SJCRH30 (cell line): ENCODE data around the gene VASP. TPM values are rescaled to one million over a fixed set of nuclear protein-coding genes. Genes with fewer than 3 reads are reported as not detected.

Source experiments
- DNase-seq, 2 experiments: peaks; one replicate each; pipeline ENCODE4 v3.0.0-alpha.2; 2015 to 2020
- H3K27ac ChIP-seq: fragments of 250-450 bp; sonication (Bioruptor Pico); 2 replicates; pipeline ENCODE4 v1.5.1; 2020; ENCODE audit warnings: mild to moderate bottlenecking, moderate library complexity
- H3K27me3 ChIP-seq: fragments of 250-450 bp; sonication (Bioruptor Pico); 2 replicates; pipeline ENCODE4 v1.5.1; 2020; ENCODE audit warnings: mild to moderate bottlenecking, moderate library complexity
- H3K36me3 ChIP-seq: fragments of 250-450 bp; sonication (Bioruptor Pico); 2 replicates; pipeline ENCODE4 v1.5.1; 2020; ENCODE audit warnings: mild to moderate bottlenecking, moderate library complexity
- H3K4me1 ChIP-seq: fragments of 250-450 bp; sonication (Bioruptor Pico); 2 replicates; pipeline ENCODE4 v1.5.1; 2020; ENCODE audit warnings: mild to moderate bottlenecking, moderate library complexity
- H3K4me3 ChIP-seq: fragments of 250-450 bp; sonication (Bioruptor Pico); 2 replicates; pipeline ENCODE4 v1.5.1; 2020; ENCODE audit warnings: mild to moderate bottlenecking, moderate library complexity
- H3K9me3 ChIP-seq: fragments of 250-450 bp; sonication (Bioruptor Pico); replicated peaks from 2 replicates; pipeline ENCODE4 v1.5.1; 2020; ENCODE audit warnings: mild to moderate bottlenecking, moderate library complexity
- total RNA-seq: library from RNA; depleted of rRNA; stranded (reverse); fragments of >200 nt; shearing (Covaris generic); gene quantifications from 2 replicates; pipeline ENCODE4 v1.2.3, GENCODE V29; 2014; rRNA removed

Gene VASP
- total RNA-seq, 1 experiment from 2014 or later = 48.8 TPM

DNA sequence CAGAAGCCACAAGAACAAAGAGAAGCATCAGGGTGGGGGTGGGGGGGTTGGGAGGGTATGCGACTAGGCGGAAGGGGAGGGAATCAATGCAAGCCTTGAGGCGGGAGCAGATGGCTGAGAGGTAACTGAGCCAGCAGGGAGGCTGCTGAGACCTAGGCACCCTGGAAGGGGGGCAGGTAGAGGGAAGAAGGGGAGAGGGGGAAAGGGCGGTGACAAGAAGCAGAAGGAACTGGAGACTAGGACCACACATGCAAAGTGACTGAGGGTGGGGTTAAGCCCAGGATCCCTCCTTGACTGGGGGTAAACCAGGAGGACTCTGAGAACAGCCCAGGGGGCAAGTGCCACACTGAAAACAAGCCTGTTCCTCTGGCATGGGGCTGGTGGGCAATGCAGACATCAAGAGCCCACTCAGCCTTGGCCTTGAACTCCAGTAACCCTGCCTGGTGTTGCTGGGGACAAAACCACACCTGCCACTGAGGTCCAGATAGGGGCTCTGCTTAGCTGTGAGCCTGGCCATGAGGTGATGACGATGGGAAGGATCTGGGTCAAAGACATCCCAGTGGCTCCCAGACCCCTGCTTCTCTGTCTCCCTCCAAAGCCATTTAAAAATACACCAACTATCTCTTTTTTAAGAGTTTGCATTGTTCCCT, 57.0 kb downstream of the VASP start:
- Histone ChIP-seq H3K27ac (no peak overlapping the region), H3K36me3 (no peaks in the 10 kb centered on the region), H3K4me1 (no peaks in the 10 kb centered on the region), H3K27me3 (no peaks in the 10 kb centered on the region), H3K9me3 (no peaks in the 10 kb centered on the region), H3K4me3 (no peak overlapping the region)
- no peak for DNase-seq

DNA sequence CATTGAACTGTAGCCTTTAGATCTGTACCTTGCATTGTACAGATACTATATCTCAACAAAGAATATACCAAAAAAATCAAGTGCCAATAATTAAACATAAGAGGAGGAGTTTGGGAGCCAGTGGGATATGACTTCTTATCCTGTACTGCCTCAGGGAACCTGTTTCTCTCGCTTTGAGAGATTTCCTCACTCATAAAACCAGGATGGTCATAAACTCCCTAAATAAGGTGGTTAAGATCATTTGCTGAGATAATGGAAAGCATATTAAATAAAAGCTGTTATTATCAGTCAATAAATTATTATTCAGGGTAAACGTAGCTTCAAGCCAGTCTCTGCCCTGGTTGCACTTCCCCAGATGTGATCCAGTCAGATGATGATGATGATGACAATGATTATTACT, 60.3 kb downstream of the VASP start:
- no peak overlapping the region for H3K27ac ChIP-seq
- H3K36me3 ChIP-seq = no peaks in the 10 kb centered on the region
- DNase-seq = no peak
- no peaks in the 10 kb centered on the region for H3K27me3 ChIP-seq
- H3K9me3 ChIP-seq = no peaks in the 10 kb centered on the region
- H3K4me3 ChIP-seq = no peak overlapping the region
- H3K4me1 ChIP-seq = no peaks in the 10 kb centered on the region

DNA sequence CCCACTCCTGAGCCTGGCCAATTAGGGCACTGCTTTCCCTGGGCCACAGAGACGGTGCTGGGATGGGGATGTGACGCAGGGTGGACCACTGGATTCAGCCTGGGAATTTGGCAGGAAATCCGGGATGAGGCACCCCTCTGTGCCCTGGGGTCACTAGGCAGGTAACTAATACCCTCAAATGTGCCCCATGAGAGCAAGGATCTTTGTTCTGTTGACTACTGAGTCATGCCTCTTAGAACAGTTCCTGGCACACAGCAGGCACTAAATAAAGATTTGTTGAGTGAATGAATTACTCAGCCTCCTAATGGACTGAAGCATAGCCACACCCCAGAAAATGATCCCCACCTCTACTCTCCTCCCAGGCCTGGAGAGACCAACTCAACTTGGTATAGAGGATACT, 61.5 kb downstream of the VASP start:
- Histone ChIP-seq H3K4me3 (no peak overlapping the region), H3K36me3 (no peaks in the 10 kb centered on the region), H3K27ac (no peak overlapping the region), H3K9me3 (no peaks in the 10 kb centered on the region), H3K4me1 (no peaks in the 10 kb centered on the region), H3K27me3 (no peaks in the 10 kb centered on the region)
- no peak for DNase-seq

DNA sequence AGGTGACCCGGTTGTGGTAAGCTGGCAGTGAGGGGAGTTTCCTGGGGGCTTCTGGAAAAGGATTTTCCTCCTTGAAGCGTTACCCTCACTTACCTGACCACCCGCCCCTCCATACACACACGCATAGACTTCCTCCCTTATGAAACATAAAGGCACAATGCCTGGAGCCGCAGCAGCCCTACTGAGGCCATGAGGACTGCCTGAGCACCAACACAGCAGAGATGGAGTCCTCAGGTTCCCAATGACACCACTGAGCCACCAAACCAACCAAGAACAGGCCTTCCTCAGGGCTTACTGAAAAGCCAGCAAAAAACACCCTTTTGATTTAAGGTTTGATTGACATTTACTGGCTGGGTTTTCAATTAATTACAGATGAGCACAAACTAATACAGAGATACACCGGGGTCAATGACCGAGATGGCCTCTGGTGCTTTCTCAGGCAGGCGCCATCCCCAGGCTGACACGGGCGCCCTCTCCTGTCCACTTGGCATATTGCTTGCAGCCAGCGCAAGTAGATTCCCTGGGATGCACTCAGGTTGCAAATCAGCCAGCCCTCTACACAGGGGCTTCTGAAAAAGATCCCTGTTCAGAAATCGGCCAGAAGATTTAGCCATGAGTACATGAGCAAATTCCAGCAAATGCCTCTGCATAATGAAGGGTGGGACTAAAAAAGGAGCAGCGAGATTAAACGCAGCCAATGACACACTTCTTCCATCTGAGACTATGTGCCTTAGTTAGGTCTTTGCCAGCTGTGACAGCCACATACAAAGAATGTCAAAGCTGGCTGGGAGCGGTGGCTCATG, 62.5 kb downstream of the VASP start:
- peak; percentile 20 to 36 for DNase-seq
- H3K4me1 ChIP-seq = no peaks in the 10 kb centered on the region
- H3K27ac ChIP-seq = no peak overlapping the region
- no peaks in the 10 kb centered on the region for H3K36me3 ChIP-seq
- no peak overlapping the region for H3K4me3 ChIP-seq
- no peaks in the 10 kb centered on the region for H3K9me3 ChIP-seq
- no peaks in the 10 kb centered on the region for H3K27me3 ChIP-seq

DNA sequence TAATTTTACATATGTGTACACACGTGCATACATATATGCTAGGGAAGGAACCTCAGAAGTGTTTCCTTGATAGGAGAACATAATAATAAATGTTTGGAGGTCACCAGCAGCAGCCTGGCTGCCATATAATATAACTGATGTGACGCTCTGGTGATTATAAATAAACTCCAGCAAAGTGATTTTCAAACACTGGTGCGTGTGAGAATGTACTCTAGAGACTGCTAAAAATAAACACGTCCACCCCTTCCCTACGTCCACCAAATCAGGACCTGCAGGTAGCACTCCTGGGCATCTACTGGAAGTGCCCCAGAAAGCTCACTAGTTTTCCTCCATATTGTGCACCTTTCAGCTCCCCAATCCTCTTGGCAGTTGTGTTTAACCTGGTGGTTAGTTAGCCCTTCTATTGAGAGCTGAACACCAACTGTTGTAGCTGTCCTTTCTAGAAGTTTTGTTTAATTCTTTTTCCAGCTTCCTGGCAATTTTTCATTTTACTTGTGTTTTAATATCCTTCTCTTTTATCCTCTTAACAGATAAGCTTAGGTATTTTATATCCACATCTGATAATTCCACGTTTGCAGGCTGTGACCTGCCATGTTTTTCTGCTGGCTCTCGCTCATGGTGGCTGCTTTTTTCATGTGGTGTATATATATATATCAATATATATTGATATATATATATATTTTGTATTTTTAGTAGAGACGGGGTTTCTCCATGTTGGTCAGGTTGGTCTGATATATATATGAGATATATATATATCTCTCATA, 64.4 kb downstream of the VASP start:
- no peaks in the 10 kb centered on the region for H3K4me1 ChIP-seq
- no peak overlapping the region for H3K4me3 ChIP-seq
- no peaks in the 10 kb centered on the region for H3K36me3 ChIP-seq
- H3K9me3 ChIP-seq = no peaks in the 10 kb centered on the region
- DNase-seq = no peak
- no peaks in the 10 kb centered on the region for H3K27me3 ChIP-seq
- H3K27ac ChIP-seq = no peak overlapping the region

DNA sequence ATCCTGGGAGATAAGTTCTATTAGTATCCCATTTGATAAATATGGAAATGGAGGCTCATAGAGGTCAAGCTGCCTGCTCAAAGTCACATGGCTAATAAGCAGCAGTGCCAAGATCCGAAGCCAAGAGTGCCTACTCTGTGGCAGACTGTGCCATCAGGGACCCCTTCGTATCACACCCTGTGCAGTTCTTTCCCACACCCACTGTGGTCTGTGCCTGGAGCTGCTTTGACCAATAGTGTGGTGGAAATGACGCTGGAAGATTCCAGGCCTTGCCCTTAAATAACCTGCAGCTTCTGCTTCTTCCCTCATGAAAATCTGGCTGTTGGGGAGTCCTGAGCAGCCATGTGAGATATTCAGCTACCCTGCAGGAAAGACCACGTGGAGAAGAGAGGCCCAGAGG, 67.2 kb downstream of the VASP start:
- Histone ChIP-seq H3K36me3 (no peaks in the 10 kb centered on the region), H3K4me3 (no peak overlapping the region), H3K27ac (no peak overlapping the region), H3K9me3 (no peaks in the 10 kb centered on the region), H3K4me1 (no peaks in the 10 kb centered on the region), H3K27me3 (no peaks in the 10 kb centered on the region)
- no peak for DNase-seq

DNA sequence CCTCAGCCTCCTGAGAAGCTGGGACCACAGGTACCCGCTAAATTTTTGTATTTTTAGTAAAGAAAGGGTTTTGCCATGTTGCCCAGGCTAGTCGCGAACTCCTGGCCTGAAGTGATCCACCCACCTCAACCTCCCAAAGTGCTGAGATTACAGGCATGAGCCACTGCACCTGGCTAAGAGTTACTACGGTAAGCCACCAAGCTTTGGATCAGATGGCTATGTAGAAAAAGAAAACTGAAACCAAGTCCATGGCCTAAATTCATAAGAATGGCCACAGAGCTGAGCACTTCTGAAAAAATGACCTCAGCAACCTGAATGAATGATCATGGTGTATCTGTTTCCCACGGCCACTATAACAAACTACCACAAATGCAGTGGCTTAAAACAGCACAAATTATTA, 67.9 kb downstream of the VASP start:
- Histone ChIP-seq H3K27ac (no peak overlapping the region), H3K27me3 (no peaks in the 10 kb centered on the region), H3K4me3 (no peak overlapping the region), H3K36me3 (no peaks in the 10 kb centered on the region), H3K4me1 (no peaks in the 10 kb centered on the region), H3K9me3 (no peaks in the 10 kb centered on the region)
- no peak for DNase-seq

Other genes starting within 250 kb of the VASP start
- gene CKM, start 184.6 kb upstream of the VASP start, total RNA-seq = 3.9 and 4.6 TPM in 2 replicates
- not detected in 2 replicates for gene KLC3, start 166.7 kb upstream of the VASP start, total RNA-seq
- gene ERCC2, start 136.9 kb upstream of the VASP start, total RNA-seq = 24.2 and 27.7 TPM in 2 replicates
- gene PPP1R13L, start 102.4 kb upstream of the VASP start, total RNA-seq = 2.4 and 3.2 TPM in 2 replicates
- 20.9 and 21.8 TPM in 2 replicates for gene POLR1G, start 100.8 kb upstream of the VASP start, total RNA-seq
- gene ERCC1, start 83.6 kb upstream of the VASP start, total RNA-seq = 29.7 and 32.3 TPM in 2 replicates
- gene FOSB, start 39.5 kb upstream of the VASP start, total RNA-seq = 0.35 and 0.40 TPM in 2 replicates
- 29.3 and 30.9 TPM in 2 replicates for gene RTN2, start 10.4 kb upstream of the VASP start, total RNA-seq
- 1.0 and 1.4 TPM in 2 replicates for gene PPM1N, start 9.0 kb upstream of the VASP start, total RNA-seq
- 8.6 and 9.9 TPM in 2 replicates for gene OPA3, start 77.3 kb downstream of the VASP start, total RNA-seq
- gene GPR4, start 94.7 kb downstream of the VASP start, total RNA-seq = 0.14 and 0.18 TPM in 2 replicates
- 3.0 and 5.8 TPM in 2 replicates for gene EML2, start 131.9 kb downstream of the VASP start, total RNA-seq
- 0.12 and 0.38 TPM in 2 replicates for gene GIPR, start 160.7 kb downstream of the VASP start, total RNA-seq
- gene SNRPD2, start 184.5 kb downstream of the VASP start, total RNA-seq = 434 and 487 TPM in 2 replicates
- 9.8 and 10.6 TPM in 2 replicates for gene QPCTL, start 185.2 kb downstream of the VASP start, total RNA-seq
- 9.3 and 10.8 TPM in 2 replicates for gene FBXO46, start 223.4 kb downstream of the VASP start, total RNA-seq
- 0.08 TPM in 1 of 2 replicates, not detected in the other for gene MEIOSIN, start 226.0 kb downstream of the VASP start, total RNA-seq